Astrocyte (in vitro differentiated cells and primary cell): Measurements from ENCODE around the gene SAMD10. TPM values are rescaled to one million over a fixed set of nuclear protein-coding genes. Genes with fewer than 3 reads are reported as not detected.

Experiments used
- DNase-seq: peaks from one replicate; pipeline ENCODE4 v3.0.0-alpha.2; 2010; ENCODE audit warnings: low read depth
- FAIRE-seq: peaks from 2 replicates; lab custom pipeline; 2011; peaks lifted over from hg19 to GRCh38; lab: Jason Lieb, UNC
- H2AFZ ChIP-seq: 2 replicates; pipeline ENCODE4 v1.6.0; 2012; ENCODE audit warnings: low read depth, low read length, inconsistent platforms
- H3K27ac ChIP-seq: 2 replicates; pipeline ENCODE4 v1.5.1; 2011; ENCODE audit warnings: low read depth, low read length, inconsistent platforms
- H3K27me3 ChIP-seq: 2 replicates; pipeline ENCODE4 v1.6.0; 2011; ENCODE audit warnings: low read length, inconsistent platforms; ENCODE audit not compliant: insufficient read depth
- H3K36me3 ChIP-seq: 2 replicates; pipeline ENCODE4 v1.5.1; 2011; ENCODE audit warnings: low read length, inconsistent platforms; ENCODE audit not compliant: insufficient read depth
- H3K4me1 ChIP-seq: 2 replicates; pipeline ENCODE4 v1.5.1; 2011; ENCODE audit warnings: low read length, inconsistent platforms; ENCODE audit not compliant: insufficient read depth
- H3K4me2 ChIP-seq: 2 replicates; pipeline ENCODE4 v1.6.0; 2012; ENCODE audit warnings: low read length, inconsistent platforms
- H3K4me3 ChIP-seq: 2 replicates; pipeline ENCODE4 v1.5.1; 2011; ENCODE audit warnings: low read depth, mild to moderate bottlenecking, low read length, inconsistent platforms; ENCODE audit not compliant: insufficient read depth
- H3K79me2 ChIP-seq: 2 replicates; pipeline ENCODE4 v1.6.0; 2012; ENCODE audit warnings: mild to moderate bottlenecking, low read length, inconsistent platforms; ENCODE audit not compliant: insufficient read depth
- H3K9ac ChIP-seq: 2 replicates; pipeline ENCODE4 v1.6.0; 2012; ENCODE audit warnings: mild to moderate bottlenecking, low read length, inconsistent platforms
- H3K9me3 ChIP-seq: 2 replicates; pipeline ENCODE4 v1.5.1; 2012; ENCODE audit warnings: low read depth, mild to moderate bottlenecking, low read length, inconsistent platforms; ENCODE audit not compliant: insufficient read depth
- H4K20me1 ChIP-seq: 2 replicates; pipeline ENCODE4 v1.6.0; 2012; ENCODE audit warnings: low read length, inconsistent platforms; ENCODE audit not compliant: insufficient read depth
- H3K27ac Mint-ChIP-seq: one replicate; pipeline ENCODE4 v1.8.0; 2021; ENCODE audit warnings: mild to moderate bottlenecking, mixed read lengths; ENCODE audit not compliant: unreplicated experiment
- H3K27me3 Mint-ChIP-seq: one replicate; pipeline ENCODE4 v1.8.0; 2021; ENCODE audit warnings: low read depth, mixed read lengths; ENCODE audit not compliant: unreplicated experiment
- H3K36me3 Mint-ChIP-seq: one replicate; pipeline ENCODE4 v1.8.0; 2021; ENCODE audit warnings: low read depth, mixed read lengths; ENCODE audit not compliant: unreplicated experiment
- H3K4me1 Mint-ChIP-seq: one replicate; pipeline ENCODE4 v1.8.0; 2021; ENCODE audit warnings: low read depth, mixed read lengths; ENCODE audit not compliant: unreplicated experiment
- H3K4me3 Mint-ChIP-seq: one replicate; pipeline ENCODE4 v1.8.0; 2021; ENCODE audit warnings: mild to moderate bottlenecking, moderate library complexity, mixed read lengths; ENCODE audit not compliant: unreplicated experiment
- H3K9me3 Mint-ChIP-seq: one replicate; pipeline ENCODE4 v1.8.0; 2021; ENCODE audit warnings: mild to moderate bottlenecking, mixed read lengths; ENCODE audit not compliant: unreplicated experiment
- EZH2 ChIP-seq: IDR thresholded peaks from 2 replicates; pipeline ENCODE4 v1.6.1; 2012; ENCODE audit warnings: mild to moderate bottlenecking, low read length, inconsistent platforms; ENCODE audit not compliant: insufficient read depth
- total RNA-seq: library from RNA; stranded (reverse); gene quantifications from 2 replicates; pipeline ENCODE4 v1.2.1, GENCODE V29; 2021
- TF ChIP-seq, protein P1 (sequence below): IDR thresholded peaks from 2 replicates; pipeline ENCODE4 v1.5.1; 2011; ENCODE audit warnings: low read depth, mild to moderate bottlenecking, inconsistent platforms, low read length, moderate library complexity; ENCODE audit not compliant: insufficient read depth

SAMD10 gene
- total RNA-seq, 1 donor from 2014 or later, result 4.3 TPM

DNA sequence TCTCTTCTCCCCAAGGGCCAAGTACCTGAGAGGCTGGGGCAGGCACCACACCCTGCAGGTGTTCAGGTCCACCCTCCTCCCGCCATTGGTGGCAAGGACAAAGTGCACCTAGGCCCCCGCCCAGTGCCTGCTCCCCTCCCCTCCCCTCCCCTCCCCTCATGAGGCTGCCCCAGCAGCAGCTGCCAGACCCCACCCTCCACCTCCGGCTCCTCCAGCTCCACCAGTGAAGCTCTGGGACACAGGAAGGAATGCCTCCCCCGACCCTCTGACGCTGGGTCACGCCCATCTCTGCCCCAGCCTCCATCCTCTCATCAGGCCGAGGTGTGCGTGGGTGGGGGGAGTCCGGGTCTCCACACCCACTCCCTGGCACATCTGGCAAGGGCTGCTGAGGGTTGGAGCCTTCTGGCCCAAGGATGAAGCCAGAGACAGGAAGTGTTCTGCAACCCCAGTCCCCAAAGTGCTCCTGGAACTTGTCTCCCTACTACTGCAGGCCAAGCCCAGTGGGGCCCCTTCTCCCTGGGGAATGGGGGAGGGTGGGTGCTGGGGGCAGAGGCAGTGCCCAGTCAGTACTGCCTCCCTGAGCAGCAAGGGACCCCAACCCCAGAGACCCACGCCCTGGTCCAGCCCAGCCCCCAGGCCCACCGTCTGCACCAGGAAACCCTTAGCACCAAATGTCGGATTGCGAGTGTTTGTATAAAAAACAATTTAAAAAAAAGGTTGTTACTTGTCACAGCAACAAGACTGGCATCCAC, 21.6 kb downstream of the SAMD10 start:
- H3K27me3 Mint-ChIP-seq, result no peaks in the 10 kb centered on the region
- Histone ChIP-seq H3K4me2 (peak overlapping the region; percentile 83), H3K4me3 (no peak overlapping the region)

DNA sequence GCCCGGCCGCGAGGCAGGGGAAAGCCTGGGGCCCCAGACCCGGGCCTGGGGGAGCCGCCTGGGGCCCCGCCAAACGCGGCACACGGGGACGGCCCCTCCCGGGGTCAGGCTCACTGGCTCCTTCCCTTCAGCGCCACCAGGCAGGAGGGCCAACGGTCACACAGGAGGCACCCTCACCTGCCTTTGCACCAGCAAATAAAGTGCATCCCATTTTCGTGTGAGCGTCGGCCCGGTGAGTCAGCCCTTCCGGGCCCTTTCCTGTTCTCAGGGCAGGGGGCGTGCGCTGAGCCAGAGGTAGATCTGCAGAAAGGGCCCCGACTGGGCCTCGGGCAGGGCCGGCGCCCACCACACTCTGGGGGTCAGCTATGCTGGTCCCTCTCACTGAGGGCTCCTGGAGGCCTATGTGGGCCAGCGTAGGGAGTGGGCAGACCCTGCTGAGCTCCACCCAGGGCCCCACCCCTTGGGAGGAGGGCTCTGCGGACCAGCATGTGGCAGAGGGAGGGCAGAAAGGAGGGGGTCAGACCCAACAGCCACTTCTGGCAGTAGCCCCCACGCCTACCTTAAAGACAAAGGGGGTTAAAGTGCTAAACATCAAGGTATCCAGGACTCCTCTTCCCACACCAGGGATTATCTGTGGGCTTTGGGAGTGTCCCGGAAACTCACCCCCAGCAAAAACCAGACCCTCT, 22.3 kb downstream of the SAMD10 start:
- H3K36me3 ChIP-seq, result no peaks in the 10 kb centered on the region
- H3K27me3 ChIP-seq, result no peaks in the 10 kb centered on the region
- Mint-ChIP-seq H3K4me1 (peaks cover 12% of the 10 kb centered on the region), H3K9me3 (no peaks in the 10 kb centered on the region), H3K4me3 (peak overlapping the region; percentile 82), H3K27ac (no peak overlapping the region), H3K36me3 (peaks cover 2% of the 10 kb centered on the region), H3K27me3 (no peaks in the 10 kb centered on the region)
- TF ChIP-seq EZH2, result no peak
- TF ChIP-seq, protein P1, sequence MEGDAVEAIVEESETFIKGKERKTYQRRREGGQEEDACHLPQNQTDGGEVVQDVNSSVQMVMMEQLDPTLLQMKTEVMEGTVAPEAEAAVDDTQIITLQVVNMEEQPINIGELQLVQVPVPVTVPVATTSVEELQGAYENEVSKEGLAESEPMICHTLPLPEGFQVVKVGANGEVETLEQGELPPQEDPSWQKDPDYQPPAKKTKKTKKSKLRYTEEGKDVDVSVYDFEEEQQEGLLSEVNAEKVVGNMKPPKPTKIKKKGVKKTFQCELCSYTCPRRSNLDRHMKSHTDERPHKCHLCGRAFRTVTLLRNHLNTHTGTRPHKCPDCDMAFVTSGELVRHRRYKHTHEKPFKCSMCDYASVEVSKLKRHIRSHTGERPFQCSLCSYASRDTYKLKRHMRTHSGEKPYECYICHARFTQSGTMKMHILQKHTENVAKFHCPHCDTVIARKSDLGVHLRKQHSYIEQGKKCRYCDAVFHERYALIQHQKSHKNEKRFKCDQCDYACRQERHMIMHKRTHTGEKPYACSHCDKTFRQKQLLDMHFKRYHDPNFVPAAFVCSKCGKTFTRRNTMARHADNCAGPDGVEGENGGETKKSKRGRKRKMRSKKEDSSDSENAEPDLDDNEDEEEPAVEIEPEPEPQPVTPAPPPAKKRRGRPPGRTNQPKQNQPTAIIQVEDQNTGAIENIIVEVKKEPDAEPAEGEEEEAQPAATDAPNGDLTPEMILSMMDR, result no peak
- no peaks in the 10 kb centered on the region for H3K9me3 ChIP-seq
- peaks cover 12% of the 10 kb centered on the region for H3K4me1 ChIP-seq
- FAIRE-seq, result no peak
- H3K4me3 ChIP-seq, result peak overlapping the region; percentile 53
- peaks cover 39% of the 10 kb centered on the region for H3K79me2 ChIP-seq
- H4K20me1 ChIP-seq, result peaks cover 32% of the 10 kb centered on the region
- peak overlapping the region; percentile 31 for H3K27ac ChIP-seq
- H2AFZ ChIP-seq, result peak overlapping the region; percentile 24
- peak; percentile 47 for DNase-seq
- peak overlapping the region; percentile 51 for H3K9ac ChIP-seq
- peak overlapping the region; percentile 83 for H3K4me2 ChIP-seq

More for the DNA sequence above, 21.6 kb downstream of the SAMD10 start:
- Histone ChIP-seq H3K27ac (peak overlapping the region; percentile 19), H3K27me3 (no peaks in the 10 kb centered on the region), H3K4me1 (peaks cover 12% of the 10 kb centered on the region), H3K9ac (no peak overlapping the region), H2AFZ (no peak overlapping the region), H3K79me2 (peaks cover 32% of the 10 kb centered on the region), H3K36me3 (no peaks in the 10 kb centered on the region), H4K20me1 (peaks cover 25% of the 10 kb centered on the region), H3K9me3 (no peaks in the 10 kb centered on the region)
- Mint-ChIP-seq H3K4me1 (peaks cover 12% of the 10 kb centered on the region), H3K4me3 (no peak overlapping the region), H3K9me3 (no peaks in the 10 kb centered on the region), H3K27ac (no peak overlapping the region), H3K36me3 (peaks cover 2% of the 10 kb centered on the region)
- DNase-seq (no peak), FAIRE-seq (no peak)
- no peak for TF ChIP-seq EZH2
- TF ChIP-seq, protein P1, result no peak

DNA sequence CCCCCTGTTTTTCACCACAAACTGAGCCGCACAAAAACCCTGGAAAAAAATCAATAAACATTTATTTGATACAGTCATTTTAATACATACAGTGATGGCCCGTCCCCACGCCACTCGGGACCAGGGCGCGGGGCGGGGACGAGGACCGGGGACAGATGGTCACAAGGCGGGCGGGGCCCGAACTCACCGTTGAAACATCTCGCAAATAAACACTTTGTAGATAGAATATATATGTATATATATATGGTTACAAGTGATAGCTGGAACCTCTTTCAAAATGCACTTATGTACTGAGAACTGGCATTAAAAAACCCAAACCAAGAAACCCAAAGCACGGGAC, 22.8 kb downstream of the SAMD10 start:
- Histone ChIP-seq H3K4me1 (peaks cover 12% of the 10 kb centered on the region), H4K20me1 (peaks cover 37% of the 10 kb centered on the region), H3K9me3 (no peaks in the 10 kb centered on the region), H3K36me3 (no peaks in the 10 kb centered on the region), H3K4me2 (peak overlapping the region; percentile 83), H2AFZ (peak overlapping the region; percentile 24), H3K27me3 (no peaks in the 10 kb centered on the region), H3K4me3 (peak overlapping the region; percentile 53), H3K9ac (peak overlapping the region; percentile 51), H3K27ac (peak overlapping the region; percentile 31), H3K79me2 (peaks cover 44% of the 10 kb centered on the region)
- no peak for TF ChIP-seq EZH2
- TF ChIP-seq, protein P1, result no peak
- H3K27me3 Mint-ChIP-seq, result no peaks in the 10 kb centered on the region
- H3K27ac Mint-ChIP-seq, result peak overlapping the region; percentile 81
- H3K4me3 Mint-ChIP-seq, result peak overlapping the region; percentile 82
- DNase-seq (no peak), FAIRE-seq (no peak)
- H3K9me3 Mint-ChIP-seq, result no peaks in the 10 kb centered on the region
- H3K36me3 Mint-ChIP-seq, result peaks cover 2% of the 10 kb centered on the region
- peaks cover 12% of the 10 kb centered on the region for H3K4me1 Mint-ChIP-seq
